A549 (cell line): ENCODE measurements around the gene MTA3. TPM values are rescaled to one million over a fixed set of nuclear protein-coding genes. Genes with fewer than 3 reads are reported as not detected.

Source experiments
- ATAC-seq, 2 experiments: fragments of 200-7000 bp in 1 of 2; fragments of >200 bp in 1 of 2; cut with Nextera tagmentation in 1 of 2; cut with Tn5 transposase in 1 of 2; 3 replicates each; pipeline versions ENCODE4 v1.8.0 to v1.9.1; 2018 to 2020; ENCODE audit warnings: mild to moderate bottlenecking in 1 of 2, moderate library complexity in 1 of 2
- CTCF ChIA-PET: fragments of 300-600 bp; sonication (Branson Sonifier 250); formaldehyde crosslinking; extraction: SDS; loops from one replicate; lab custom pipeline; 2021; ENCODE audit warnings: antibody characterized with exemption, inconsistent platforms; lab: Yijun Ruan, JAX
- POLR2A ChIA-PET: fragments of 350-600 bp; formaldehyde crosslinking; extraction: SDS; loops from one replicate; lab custom pipeline; 2021; ENCODE audit warnings: antibody characterized with exemption, inconsistent platforms; lab: Yijun Ruan, JAX
- DNase-seq, 2 experiments: peaks; one replicate each; pipeline versions ENCODE4 v3.0.0 to v3.0.0-alpha.2; 2011 to 2016; ENCODE audit warnings: low read depth in 1 of 2, low spot score in 1 of 2
- FAIRE-seq: peaks from 2 replicates; lab custom pipeline; 2011; peaks lifted over from hg19 to GRCh38; lab: Jason Lieb, UNC
- H3K27ac ChIP-seq, 2 experiments: fragments of >200 bp; sonication (Bioruptor Twin); formaldehyde crosslinking; 3 replicates each; pipeline ENCODE4 v1.5.1; 2016 to 2017
- H3K4me1 ChIP-seq: fragments of >200 bp; sonication (Bioruptor Twin); formaldehyde crosslinking; 3 replicates; pipeline ENCODE4 v1.6.1; 2016
- H3K4me2 ChIP-seq: fragments of >200 bp; sonication (Bioruptor Twin); formaldehyde crosslinking; 3 replicates; pipeline ENCODE4 v1.6.1; 2016
- H3K4me3 ChIP-seq: fragments of >200 bp; sonication (Bioruptor Twin); formaldehyde crosslinking; 3 replicates; pipeline ENCODE4 v1.5.1; 2016
- H3K9me3 ChIP-seq: fragments of >200 bp; sonication (Bioruptor Twin); formaldehyde crosslinking; 3 replicates; pipeline ENCODE4 v1.6.1; 2016
- BHLHE40 ChIP-seq: IDR thresholded peaks from 2 replicates; pipeline ENCODE4 v1.6.1; 2012; ENCODE audit warnings: low read depth, low read length, inconsistent platforms
- CEBPB ChIP-seq, 2 experiments: fragments of >200 bp in 1 of 2; sonication (Bioruptor Twin) in 1 of 2; formaldehyde crosslinking in 1 of 2; IDR thresholded peaks; 2 replicates each; pipeline ENCODE4 v1.6.1; 2012 to 2016
- CHD2 ChIP-seq: fragments of 150-350 bp; IDR thresholded peaks from 2 replicates; pipeline ENCODE4 v1.6.1; 2014; ENCODE audit warnings: low read length; ENCODE audit not compliant: partially characterized antibody
- CTCF ChIP-seq: fragments of >200 bp; sonication (Bioruptor Twin); formaldehyde crosslinking; IDR thresholded peaks from 3 replicates; pipeline ENCODE4 v1.5.1; 2016
- E2F6 ChIP-seq: IDR thresholded peaks from 2 replicates; pipeline ENCODE4 v1.6.1; 2012; ENCODE audit warnings: low read depth, borderline replicate concordance
- EHF ChIP-seq: fragments of 250-450 bp; sonication (Bioruptor Pico); IDR thresholded peaks from 2 replicates; pipeline ENCODE4 v1.5.0; 2020; ENCODE audit warnings: mild to moderate bottlenecking
- ESRRA ChIP-seq: fragments of 150-350 bp; IDR thresholded peaks from 2 replicates; pipeline ENCODE4 v1.6.1; 2014; ENCODE audit warnings: mild to moderate bottlenecking, low read length, borderline replicate concordance
- FOSL2 ChIP-seq, 2 experiments: fragments of 450-650 bp in 1 of 2; fragments of >200 bp in 1 of 2; sonication (Bioruptor Twin) in 1 of 2; formaldehyde crosslinking; IDR thresholded peaks; 2 replicates each; pipeline versions ENCODE4 v1.5.0 to v1.6.1; 2016 to 2020; ENCODE audit warnings: mild to moderate bottlenecking in 1 of 2, moderate library complexity in 1 of 2
- GATA3 ChIP-seq: IDR thresholded peaks from 2 replicates; pipeline ENCODE4 v1.6.1; 2012; ENCODE audit warnings: borderline replicate concordance
- HMGXB4 ChIP-seq: fragments of 250-450 bp; sonication (Bioruptor Pico); IDR thresholded peaks from 2 replicates; pipeline ENCODE4 v1.5.0; 2021; ENCODE audit warnings: mild to moderate bottlenecking, moderate library complexity, borderline replicate concordance
- HOXA7 ChIP-seq: fragments of 250-450 bp; sonication (Bioruptor Pico); IDR thresholded peaks from 2 replicates; pipeline ENCODE4 v1.5.0; 2020; ENCODE audit warnings: mild to moderate bottlenecking, moderate library complexity
- JUN ChIP-seq, 2 experiments: fragments of >200 bp; sonication (Bioruptor Twin); formaldehyde crosslinking; IDR thresholded peaks; 2 replicates in 1 of 2; 3 replicates in 1 of 2; pipeline ENCODE4 v1.6.1; 2016 to 2017
- JUNB ChIP-seq: fragments of >200 bp; sonication (Bioruptor Twin); formaldehyde crosslinking; IDR thresholded peaks from 2 replicates; pipeline ENCODE4 v1.6.1; 2016
- KDM1A ChIP-seq: fragments of 200-600 bp; sonication (generic); IDR thresholded peaks from 2 replicates; pipeline ENCODE4 v1.6.1; 2016; ENCODE audit warnings: low read depth, mild to moderate bottlenecking
- KDM5A ChIP-seq: fragments of 200-600 bp; sonication (generic); IDR thresholded peaks from 2 replicates; pipeline ENCODE4 v1.6.1; 2016; ENCODE audit warnings: antibody characterized with exemption, mild to moderate bottlenecking
- MAZ ChIP-seq: fragments of 150-350 bp; IDR thresholded peaks from 2 replicates; pipeline ENCODE4 v1.6.1; 2014; ENCODE audit warnings: antibody characterized with exemption, low read depth, low read length, borderline replicate concordance
- NFE2L2 ChIP-seq: fragments of 150-350 bp; conservative IDR thresholded peaks from 2 replicates; pipeline ENCODE4 v1.6.1; 2014; ENCODE audit warnings: low read length
- NPAS2 ChIP-seq: fragments of 250-450 bp; sonication (Bioruptor Pico); IDR thresholded peaks from 2 replicates; pipeline ENCODE4 v1.8.0; 2022; ENCODE audit warnings: mild to moderate bottlenecking, moderate library complexity, borderline replicate concordance
- PBX3 ChIP-seq: IDR thresholded peaks from 2 replicates; pipeline ENCODE4 v1.6.1; 2012
- RAD21 ChIP-seq, 2 experiments: fragments of >200 bp in 1 of 2; sonication (Bioruptor Twin) in 1 of 2; formaldehyde crosslinking in 1 of 2; IDR thresholded peaks in 1 of 2; conservative IDR thresholded peaks in 1 of 2; 2 replicates in 1 of 2; 3 replicates in 1 of 2; pipeline ENCODE4 v1.6.1; 2012 to 2018; ENCODE audit warnings: inconsistent platforms in 1 of 2
- RCOR1 ChIP-seq: fragments of 150-350 bp; IDR thresholded peaks from 2 replicates; pipeline ENCODE4 v1.6.1; 2014; ENCODE audit warnings: antibody characterized with exemption, low read length, low read depth
- SMC3 ChIP-seq: fragments of >200 bp; sonication (Bioruptor Twin); formaldehyde crosslinking; IDR thresholded peaks from 3 replicates; pipeline ENCODE4 v1.6.1; 2018; ENCODE audit warnings: inconsistent platforms
- SREBF2 ChIP-seq: fragments of 450-650 bp; IDR thresholded peaks from 2 replicates; pipeline ENCODE4 v1.6.1; 2014; ENCODE audit warnings: mild to moderate bottlenecking, moderate library complexity
- TP53 ChIP-seq: fragments of 250-450 bp; sonication (Bioruptor Pico); IDR thresholded peaks from 2 replicates; pipeline ENCODE4 v1.5.0; 2021; ENCODE audit warnings: mild to moderate bottlenecking, moderate library complexity
- ZC3H11A ChIP-seq: fragments of 450-650 bp; IDR thresholded peaks from 2 replicates; pipeline ENCODE4 v1.6.1; 2014; ENCODE audit warnings: antibody characterized with exemption, mild to moderate bottlenecking
- ZFP36 ChIP-seq: fragments of 450-650 bp; IDR thresholded peaks from 2 replicates; pipeline ENCODE4 v1.6.1; 2014; ENCODE audit warnings: borderline replicate concordance; ENCODE audit not compliant: partially characterized antibody
- ZNF302 ChIP-seq: fragments of 250-450 bp; sonication (Bioruptor Pico); IDR thresholded peaks from 2 replicates; pipeline ENCODE4 v1.9.0; 2021; ENCODE audit warnings: inconsistent platforms, mild to moderate bottlenecking, moderate library complexity
- ZSCAN20 ChIP-seq: fragments of 250-450 bp; sonication (Bioruptor Pico); IDR thresholded peaks from 2 replicates; pipeline ENCODE4 v1.8.0; 2022; ENCODE audit warnings: mild to moderate bottlenecking, moderate library complexity
- WGBS: methylation state at CpG from one replicate; pipeline ENCODE4 v1.1.6; 2017; ENCODE audit errors: missing lambda C conversion rate; 5-methylcytosine and 5-hydroxymethylcytosine counted together
- polyA plus RNA-seq, 4 experiments: library from polyadenylated mRNA; depleted of rRNA in 3 of 4; stranded (reverse); fragments of >200 nt; fragmentation: RNase III in 1 of 4; extraction: RNeasy Plus Mini Kit Qiagen cat#74134 plus additional on column Dnase treatment in 1 of 4; gene quantifications; 2 replicates in 3 of 4; 3 replicates in 1 of 4; pipeline ENCODE4 v1.2.3, GENCODE V29; 2011 to 2017
- TF ChIP-seq, protein P1 (sequence below): fragments of >200 bp; sonication (Bioruptor Twin); formaldehyde crosslinking; IDR thresholded peaks from 2 replicates; pipeline ENCODE4 v1.6.1; 2016

Gene MTA3
- polyA plus RNA-seq, 2 of the 4 experiments (the other 2 are of a cell fraction): 49.3 to 74.1 TPM

- H3K4me3 ChIP-seq: no peak overlapping the region
- no peak for TF ChIP-seq ZC3H11A
- TF ChIP-seq TP53 (CRISPR knock-in tag): no peak
- no peak for TF ChIP-seq EHF (CRISPR knock-in tag)
- TF ChIP-seq ESRRA: no peak
- no peak for TF ChIP-seq MAZ
- TF ChIP-seq FOSL2 (IDR thresholded peaks at IDR 0.05): no peak
- TF ChIP-seq FOSL2 (CRISPR knock-in tag; IDR thresholded peaks at IDR 0.05): no peak
- TF ChIP-seq CEBPB (IDR thresholded peaks at IDR 0.05): no peak
- no peak for TF ChIP-seq CHD2
- TF ChIP-seq JUN (IDR thresholded peaks at IDR 0.05): no peak
- no peak for TF ChIP-seq RAD21 (conservative IDR thresholded peaks at IDR 0.05 in 1 of 2, IDR thresholded peaks at IDR 0.05 in 1 of 2)
- TF ChIP-seq, all 56 proteins: peak for 0
- POLR2A ChIA-PET: no interaction called here
- no peaks in the 10 kb centered on the region for H3K4me1 ChIP-seq
- FAIRE-seq: no peak
- no peak overlapping the region for H3K27ac ChIP-seq
- no peaks in the 10 kb centered on the region for H3K9me3 ChIP-seq
- 76% methylated on average over 8 of the region's 8 CpGs for WGBS
- no peak overlapping the region for H3K4me2 ChIP-seq
- CTCF ChIA-PET: interaction anchor here (0.9 to 2.5 kb wide), 3 partner anchors 10 to 16 kb away, joined by 3 to 9 read pairs (median 3); no protein-coding TSS in a partner anchor
- ATAC-seq: no peak; a peak in 1 of 6 replicates
- DNase-seq: no peak
Measured at GRCh38 chr2:42754776-42755140, 186.3 kb downstream of the MTA3 start.

DNA sequence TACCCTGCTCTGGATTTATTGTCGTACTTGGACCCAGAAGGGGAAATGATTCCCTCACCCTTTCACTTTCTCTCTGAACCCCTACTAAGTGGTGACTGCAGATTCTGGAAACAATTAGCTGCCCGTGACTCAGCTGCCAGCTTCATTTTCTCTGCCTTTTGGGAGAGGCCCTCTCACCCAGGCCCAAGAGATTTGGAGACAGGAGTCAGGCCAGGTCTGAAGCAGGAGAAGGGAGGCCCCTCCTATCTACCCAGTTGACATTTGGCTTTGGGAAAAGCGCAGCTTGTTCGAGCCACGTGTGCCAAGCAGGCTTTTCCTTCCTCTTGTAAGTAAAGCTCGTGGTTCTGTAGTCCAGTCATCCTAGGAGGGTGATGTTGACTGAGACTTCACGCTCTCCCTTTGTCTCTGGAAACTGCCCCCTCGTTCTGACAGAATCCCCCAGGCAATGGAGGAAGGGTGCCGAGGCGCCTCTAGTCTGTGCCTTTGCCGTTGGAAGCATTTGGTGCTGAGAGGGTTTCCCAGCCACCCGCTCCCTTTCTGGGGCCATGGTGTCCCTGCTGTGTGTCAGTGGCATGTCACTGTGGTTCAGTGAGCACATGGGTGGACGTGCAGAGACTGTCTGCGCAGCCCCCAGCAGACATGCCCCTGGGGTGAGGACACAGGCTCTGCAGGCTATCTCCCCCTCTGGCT, 186.9 kb downstream of the MTA3 start:
- no peak overlapping the region for H3K27ac ChIP-seq
- FAIRE-seq: no peak
- no peak for DNase-seq
- 83% methylated on average over 11 of the region's 14 CpGs for WGBS
- ChIA-PET POLR2A (no interaction called here), CTCF (interaction anchor here (0.9 to 2.5 kb wide), 3 partner anchors 11 to 15 kb away, joined by 3 to 9 read pairs (median 3); no protein-coding TSS in a partner anchor)
- no peak overlapping the region for H3K4me2 ChIP-seq
- no peak for ATAC-seq
- no peaks in the 10 kb centered on the region for H3K4me1 ChIP-seq
- H3K4me3 ChIP-seq: no peak overlapping the region
- no peaks in the 10 kb centered on the region for H3K9me3 ChIP-seq
- TF ChIP-seq BHLHE40: no peak
- TF ChIP-seq KDM5A: no peak
- no peak for TF ChIP-seq E2F6
- no peak for TF ChIP-seq SREBF2
- no peak for TF ChIP-seq ZC3H11A
- TF ChIP-seq, protein P1, sequence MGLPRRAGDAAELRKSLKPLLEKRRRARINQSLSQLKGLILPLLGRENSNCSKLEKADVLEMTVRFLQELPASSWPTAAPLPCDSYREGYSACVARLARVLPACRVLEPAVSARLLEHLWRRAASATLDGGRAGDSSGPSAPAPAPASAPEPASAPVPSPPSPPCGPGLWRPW: no peak
- TF ChIP-seq GATA3: no peak

- FAIRE-seq (no peak), DNase-seq (no peak), ATAC-seq (no peak)
- H3K4me1 ChIP-seq: no peaks in the 10 kb centered on the region
- no peak overlapping the region for H3K4me2 ChIP-seq
- CTCF ChIA-PET: no interaction called here
- H3K27ac ChIP-seq: no peak overlapping the region
- POLR2A ChIA-PET: no interaction called here
- no peaks in the 10 kb centered on the region for H3K9me3 ChIP-seq
- 70% methylated on average over 8 of the region's 10 CpGs for WGBS
- no peak overlapping the region for H3K4me3 ChIP-seq
- TF ChIP-seq SMC3 (no peak), GATA3 (no peak), ZC3H11A (no peak), RCOR1 (no peak), ZNF302 (no peak), CTCF (no peak), ZSCAN20 (CRISPR knock-in tag) (no peak), NFE2L2 (no peak), PBX3 (no peak), HMGXB4 (CRISPR knock-in tag) (no peak), KDM1A (no peak), JUNB (no peak), CEBPB (IDR thresholded peaks at IDR 0.05) (no peak), MAZ (no peak), ZFP36 (no peak), HOXA7 (CRISPR knock-in tag) (no peak), NPAS2 (CRISPR knock-in tag) (no peak)
Measured at GRCh38 chr2:42756150-42756775, 187.8 kb downstream of the MTA3 start.
